ENCODE data around the gene IL1RAPL2.
"Not testable (repeated sequence)": the region's sequence is repeated elsewhere in the genome, so short reads cannot be mapped to it uniquely, and the experiment has no call there.

IL1RAPL2 gene

DNA sequence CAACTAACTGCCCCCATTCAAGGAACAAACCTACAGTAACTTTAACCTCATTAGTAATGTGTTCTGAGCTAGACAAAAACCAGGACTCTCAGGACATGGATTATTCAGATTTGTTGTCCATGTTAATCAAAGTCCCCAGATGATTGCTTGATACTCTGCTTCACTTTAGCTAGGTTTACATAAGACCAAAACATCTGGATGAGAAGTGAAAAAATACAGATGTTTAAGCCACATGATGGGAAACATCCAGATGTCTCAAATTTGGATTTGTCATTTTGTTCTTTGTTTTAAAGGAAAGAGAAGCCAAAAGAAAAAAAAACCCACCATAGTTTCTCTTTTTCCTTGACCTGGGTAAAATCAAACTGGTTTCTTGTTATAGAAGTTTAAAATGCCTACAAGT is 1207.8 kb downstream of the IL1RAPL2 start:
- Histone ChIP-seq H3K36me3 (ENCODE audit: control insufficient read depth, insufficient read depth, low read length) (no peaks in the 10 kb centered on the region), H3K4me3 (replicated peaks; ENCODE audit: low read depth, low read length) (no peak overlapping the region), H3K27me3 (replicated peaks; ENCODE audit: control insufficient read depth, insufficient read depth, low read length) (no peaks in the 10 kb centered on the region)
- no peak for DNase-seq (ENCODE audit: extremely low read depth, insufficient read length)
- TF ChIP-seq, protein P1, sequence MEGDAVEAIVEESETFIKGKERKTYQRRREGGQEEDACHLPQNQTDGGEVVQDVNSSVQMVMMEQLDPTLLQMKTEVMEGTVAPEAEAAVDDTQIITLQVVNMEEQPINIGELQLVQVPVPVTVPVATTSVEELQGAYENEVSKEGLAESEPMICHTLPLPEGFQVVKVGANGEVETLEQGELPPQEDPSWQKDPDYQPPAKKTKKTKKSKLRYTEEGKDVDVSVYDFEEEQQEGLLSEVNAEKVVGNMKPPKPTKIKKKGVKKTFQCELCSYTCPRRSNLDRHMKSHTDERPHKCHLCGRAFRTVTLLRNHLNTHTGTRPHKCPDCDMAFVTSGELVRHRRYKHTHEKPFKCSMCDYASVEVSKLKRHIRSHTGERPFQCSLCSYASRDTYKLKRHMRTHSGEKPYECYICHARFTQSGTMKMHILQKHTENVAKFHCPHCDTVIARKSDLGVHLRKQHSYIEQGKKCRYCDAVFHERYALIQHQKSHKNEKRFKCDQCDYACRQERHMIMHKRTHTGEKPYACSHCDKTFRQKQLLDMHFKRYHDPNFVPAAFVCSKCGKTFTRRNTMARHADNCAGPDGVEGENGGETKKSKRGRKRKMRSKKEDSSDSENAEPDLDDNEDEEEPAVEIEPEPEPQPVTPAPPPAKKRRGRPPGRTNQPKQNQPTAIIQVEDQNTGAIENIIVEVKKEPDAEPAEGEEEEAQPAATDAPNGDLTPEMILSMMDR (IDR thresholded peaks at IDR 0.05; ENCODE audit: insufficient read depth, low read length, poor library complexity, severe bottlenecking) = no peak

DNA sequence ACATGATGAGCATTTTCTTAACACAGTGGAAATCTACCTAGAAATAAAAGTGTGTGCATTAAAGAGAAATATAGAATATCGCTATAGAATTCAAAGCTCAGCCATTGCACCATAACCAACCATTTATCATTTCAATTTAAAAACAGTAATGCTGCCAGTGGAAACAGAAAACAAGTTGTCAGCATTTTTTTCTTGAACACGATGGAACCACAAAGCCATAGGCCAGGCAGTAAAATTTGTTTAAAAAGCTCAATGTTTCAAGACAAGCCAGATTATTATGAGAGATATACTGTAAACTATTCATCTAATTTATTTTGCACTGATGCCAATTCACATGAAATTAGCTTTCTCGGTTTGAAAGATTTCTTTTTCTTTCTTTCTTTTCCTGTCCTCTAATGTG is 1209.7 kb downstream of the IL1RAPL2 start:
- Histone ChIP-seq H3K36me3 (ENCODE audit: control insufficient read depth, insufficient read depth, low read length) (no peaks in the 10 kb centered on the region), H3K4me3 (replicated peaks; ENCODE audit: low read depth, low read length) (no peak overlapping the region), H3K27me3 (replicated peaks; ENCODE audit: control insufficient read depth, insufficient read depth, low read length) (no peaks in the 10 kb centered on the region)
- DNase-seq (ENCODE audit: extremely low read depth, insufficient read length) = no peak
- TF ChIP-seq, protein P1 (IDR thresholded peaks at IDR 0.05; ENCODE audit: insufficient read depth, low read length, poor library complexity, severe bottlenecking) = no peak

DNA sequence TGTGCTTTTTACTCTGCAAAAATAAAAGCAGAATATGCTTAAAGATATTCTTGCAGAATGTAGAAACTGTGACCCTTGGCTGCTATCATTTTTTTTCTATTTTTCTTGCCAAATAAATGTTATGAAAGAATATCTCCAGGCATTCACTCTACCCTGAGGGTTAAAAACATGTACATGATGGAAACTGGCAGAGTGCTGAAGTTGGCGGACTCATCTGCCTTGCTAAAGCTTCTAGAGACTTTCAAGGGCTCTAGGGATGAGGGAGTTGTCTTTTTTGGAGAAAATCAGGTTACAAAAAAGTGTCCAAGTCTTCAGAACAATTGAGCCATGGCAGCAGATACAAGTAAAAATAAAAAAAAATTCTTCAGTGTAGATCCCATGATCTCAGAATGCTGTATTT is 1215.8 kb downstream of the IL1RAPL2 start:
- no peak for DNase-seq (ENCODE audit: extremely low read depth, insufficient read length)
- Histone ChIP-seq H3K27me3 (replicated peaks; ENCODE audit: control insufficient read depth, insufficient read depth, low read length) (no peaks in the 10 kb centered on the region), H3K4me3 (replicated peaks; ENCODE audit: low read depth, low read length) (no peak overlapping the region), H3K36me3 (ENCODE audit: control insufficient read depth, insufficient read depth, low read length) (no peaks in the 10 kb centered on the region)
- TF ChIP-seq, protein P1 (IDR thresholded peaks at IDR 0.05; ENCODE audit: insufficient read depth, low read length, poor library complexity, severe bottlenecking) = no peak

DNA sequence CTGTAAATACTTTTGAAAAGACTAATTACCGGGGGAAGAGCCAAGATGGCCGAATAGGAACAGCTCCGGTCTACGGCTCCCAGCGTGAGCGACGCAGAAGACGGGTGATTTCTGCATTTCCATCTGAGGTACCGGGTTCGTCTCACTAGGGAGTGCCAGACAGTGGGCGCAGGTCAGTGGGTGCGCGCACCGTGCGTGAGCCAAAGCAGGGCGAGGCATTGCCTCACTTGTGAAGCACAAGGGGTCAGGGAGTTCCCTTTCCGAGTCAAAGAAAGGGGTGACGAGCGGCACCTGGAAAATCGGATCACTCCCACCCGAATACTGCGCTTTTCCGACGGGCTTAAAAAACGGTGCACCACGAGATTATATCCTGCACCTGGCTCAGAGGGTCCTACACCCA is 1230.9 kb downstream of the IL1RAPL2 start:
- not testable (repeated sequence) for H3K4me3 ChIP-seq (replicated peaks; ENCODE audit: low read depth, low read length); H3K36me3 ChIP-seq (ENCODE audit: control insufficient read depth, insufficient read depth, low read length); DNase-seq (ENCODE audit: extremely low read depth, insufficient read length); H3K27me3 ChIP-seq (replicated peaks; ENCODE audit: control insufficient read depth, insufficient read depth, low read length)

DNA sequence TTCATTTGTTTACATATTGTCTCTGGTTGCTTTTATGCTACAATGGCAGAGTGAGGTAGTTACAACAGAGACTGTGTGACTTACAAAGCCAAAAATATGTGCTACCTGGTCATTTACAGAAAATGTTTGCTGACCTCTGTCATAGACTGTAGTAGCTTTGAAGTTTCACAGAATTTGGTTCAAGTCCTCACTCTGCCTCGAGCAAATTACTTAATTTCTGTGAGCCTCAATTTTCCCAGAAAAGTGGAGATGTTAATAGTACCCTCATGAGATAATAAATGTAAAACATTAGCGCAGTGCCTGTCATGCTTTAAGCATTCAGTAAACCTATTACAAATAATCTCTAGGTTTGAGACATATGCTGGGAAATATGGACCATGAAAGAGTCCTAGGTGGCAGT is 1237.9 kb downstream of the IL1RAPL2 start:
- H3K27me3 ChIP-seq (replicated peaks; ENCODE audit: control insufficient read depth, insufficient read depth, low read length) = no peaks in the 10 kb centered on the region
- DNase-seq (ENCODE audit: extremely low read depth, insufficient read length) = no peak
- H3K36me3 ChIP-seq (ENCODE audit: control insufficient read depth, insufficient read depth, low read length) = no peaks in the 10 kb centered on the region
- H3K4me3 ChIP-seq (replicated peaks; ENCODE audit: low read depth, low read length) = no peak overlapping the region
- TF ChIP-seq, protein P1 (IDR thresholded peaks at IDR 0.05; ENCODE audit: insufficient read depth, low read length, poor library complexity, severe bottlenecking) = no peak

DNA sequence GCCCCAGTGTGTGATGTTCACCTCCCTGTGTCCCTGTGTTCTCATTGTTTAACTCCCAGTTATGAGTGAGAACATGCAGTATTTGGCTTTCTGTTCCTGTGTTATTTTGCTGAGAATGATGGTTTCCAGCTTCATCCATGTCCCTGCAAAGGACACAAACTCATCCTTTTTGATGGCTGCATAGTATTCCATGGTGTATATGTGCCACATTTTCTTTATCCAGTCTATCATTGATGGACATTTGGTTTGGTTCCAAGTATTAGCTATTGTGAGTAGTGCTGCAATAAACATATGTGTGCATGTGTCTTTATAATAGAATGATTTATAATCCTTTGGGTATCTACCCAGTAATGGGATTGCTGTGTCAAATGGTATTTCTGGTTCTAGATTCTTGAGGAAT is 1239.7 kb downstream of the IL1RAPL2 start:
- not testable (repeated sequence) for DNase-seq (ENCODE audit: extremely low read depth, insufficient read length); H3K36me3 ChIP-seq (ENCODE audit: control insufficient read depth, insufficient read depth, low read length); H3K4me3 ChIP-seq (replicated peaks; ENCODE audit: low read depth, low read length); H3K27me3 ChIP-seq (replicated peaks; ENCODE audit: control insufficient read depth, insufficient read depth, low read length)

DNA sequence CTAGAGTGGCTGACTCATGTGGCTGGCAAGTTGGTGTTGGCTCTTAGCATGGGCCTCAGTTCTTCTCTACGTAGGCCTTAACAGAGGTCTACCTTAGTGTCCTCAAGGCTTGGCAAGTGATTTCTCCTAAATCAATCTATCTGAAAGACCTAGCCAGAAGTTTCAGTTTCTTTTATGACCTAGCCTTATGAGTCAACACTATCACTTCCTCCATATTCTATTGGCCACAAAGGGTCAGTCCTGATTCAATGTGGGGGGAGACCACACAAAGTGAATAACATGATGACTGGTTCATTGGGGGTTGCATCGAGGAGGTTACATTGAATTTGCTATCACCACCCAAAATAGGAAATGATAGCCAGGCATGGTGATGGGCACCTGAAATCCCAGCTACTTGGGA is 1250.5 kb downstream of the IL1RAPL2 start:
- no peak for DNase-seq (ENCODE audit: extremely low read depth, insufficient read length)
- Histone ChIP-seq H3K4me3 (replicated peaks; ENCODE audit: low read depth, low read length) (no peak overlapping the region), H3K36me3 (ENCODE audit: control insufficient read depth, insufficient read depth, low read length) (no peaks in the 10 kb centered on the region), H3K27me3 (replicated peaks; ENCODE audit: control insufficient read depth, insufficient read depth, low read length) (no peaks in the 10 kb centered on the region)
- TF ChIP-seq, protein P1 (IDR thresholded peaks at IDR 0.05; ENCODE audit: insufficient read depth, low read length, poor library complexity, severe bottlenecking) = no peak

All from GM06990 (cell line).